Mesenchymal stem cell (in vitro differentiated cells and primary cell): Measurements from ENCODE around the gene PLXDC2.
A peak's percentile ranks its signal among the peaks of the same experiment; 100 is the strongest.

Source experiments
- DNase-seq: peaks from one replicate; pipeline ENCODE4 v3.0.0-alpha.2; 2013
- H2AFZ ChIP-seq: one replicate; pipeline ENCODE4 v1.6.1; 2013; ENCODE audit warnings: low read depth, mild to moderate bottlenecking, control low read depth, inconsistent platforms, low read length, moderate library complexity
- H2AK5ac ChIP-seq: 2 replicates; pipeline ENCODE4 v1.6.1; 2013; ENCODE audit warnings: low read length, moderate library complexity, mild to moderate bottlenecking, inconsistent platforms; ENCODE audit not compliant: severe bottlenecking
- H2BK120ac ChIP-seq: one replicate; pipeline ENCODE4 v1.6.1; 2013; ENCODE audit warnings: low read depth, mild to moderate bottlenecking, inconsistent platforms, low read length, moderate library complexity
- H2BK12ac ChIP-seq, 2 experiments: one replicate each; pipeline ENCODE4 v1.6.1; 2013; ENCODE audit warnings: inconsistent platforms in 2 of 2, low read length in 2 of 2, mild to moderate bottlenecking in 2 of 2, moderate library complexity in 2 of 2, control low read depth in 1 of 2
- H2BK15ac ChIP-seq: one replicate; pipeline ENCODE4 v1.6.1; 2013; ENCODE audit warnings: mild to moderate bottlenecking, low read depth, inconsistent platforms; ENCODE audit not compliant: poor library complexity, severe bottlenecking
- H2BK5ac ChIP-seq: 2 replicates; pipeline ENCODE4 v1.6.1; 2013; ENCODE audit warnings: low read depth, mild to moderate bottlenecking, low read length, control low read depth, inconsistent platforms; ENCODE audit not compliant: poor library complexity, severe bottlenecking
- H3K14ac ChIP-seq, 2 experiments: one replicate each; pipeline ENCODE4 v1.6.1; 2013; ENCODE audit warnings: inconsistent platforms in 2 of 2, low read length in 2 of 2, control low read depth in 1 of 2, mild to moderate bottlenecking in 1 of 2, moderate library complexity in 1 of 2
- H3K18ac ChIP-seq, 2 experiments: one replicate each; pipeline ENCODE4 v1.6.1; 2013; ENCODE audit warnings: inconsistent platforms in 2 of 2, low read length in 2 of 2, control low read depth in 1 of 2, low read depth in 1 of 2, mild to moderate bottlenecking in 1 of 2
- H3K23ac ChIP-seq, 2 experiments: one replicate each; pipeline ENCODE4 v1.6.1; 2013; ENCODE audit warnings: inconsistent platforms in 2 of 2, low read length in 2 of 2, mild to moderate bottlenecking in 2 of 2, moderate library complexity in 2 of 2, control low read depth in 1 of 2
- H3K27ac ChIP-seq: 2 replicates; pipeline ENCODE4 v1.5.1; 2013; ENCODE audit warnings: mild to moderate bottlenecking, moderate library complexity, low read length, control low read depth, inconsistent platforms; ENCODE audit not compliant: poor library complexity, severe bottlenecking
- H3K27me3 ChIP-seq, 2 experiments: 2 replicates each; pipeline versions ENCODE4 v1.6.1 to v1.7.0; 2013; ENCODE audit warnings: low read length in 2 of 2, mild to moderate bottlenecking in 2 of 2, moderate library complexity in 2 of 2, control low read depth in 1 of 2, inconsistent platforms in 1 of 2; ENCODE audit not compliant: control insufficient read depth in 1 of 2, insufficient read depth in 1 of 2
- H3K36me3 ChIP-seq, 2 experiments: 2 replicates each; pipeline versions ENCODE4 v1.6.1 to v1.7.0; 2013; ENCODE audit warnings: low read length in 2 of 2, control low read depth in 1 of 2, inconsistent platforms in 1 of 2, low read depth in 1 of 2, mild to moderate bottlenecking in 1 of 2; ENCODE audit not compliant: insufficient read depth in 2 of 2, control insufficient read depth in 1 of 2
- H3K4ac ChIP-seq, 2 experiments: one replicate each; pipeline ENCODE4 v1.6.1; 2013; ENCODE audit warnings: inconsistent platforms in 2 of 2, low read length in 2 of 2, mild to moderate bottlenecking in 2 of 2, moderate library complexity in 2 of 2, control low read depth in 1 of 2, low read depth in 1 of 2
- H3K4me1 ChIP-seq: 2 replicates; pipeline ENCODE4 v1.6.1; 2013; ENCODE audit warnings: low read depth, low read length, control low read depth; ENCODE audit not compliant: control insufficient read depth, insufficient read depth
- H3K4me2 ChIP-seq: 2 replicates; pipeline ENCODE4 v1.6.1; 2013; ENCODE audit warnings: low read length, mild to moderate bottlenecking, inconsistent platforms; ENCODE audit not compliant: poor library complexity, severe bottlenecking
- H3K4me3 ChIP-seq, 2 experiments: 2 replicates each; pipeline versions ENCODE4 v1.5.1 to v1.7.0; 2013; ENCODE audit warnings: low read length in 2 of 2, mild to moderate bottlenecking in 2 of 2, control low read depth in 1 of 2, low read depth in 1 of 2; ENCODE audit not compliant: insufficient read depth in 1 of 2
- H3K79me1 ChIP-seq: replicated peaks from 2 replicates; pipeline ENCODE4 v1.6.1; 2013; ENCODE audit warnings: mild to moderate bottlenecking, control low read depth, low read length, inconsistent platforms; ENCODE audit not compliant: poor library complexity, severe bottlenecking
- H3K9ac ChIP-seq: 2 replicates; pipeline ENCODE4 v1.7.0; 2013; ENCODE audit warnings: mild to moderate bottlenecking, low read length, moderate library complexity
- H3K9me3 ChIP-seq: 2 replicates; pipeline ENCODE4 v1.7.0; 2013; ENCODE audit warnings: mild to moderate bottlenecking, low read length; ENCODE audit not compliant: control insufficient read depth
- H4K8ac ChIP-seq: one replicate; pipeline ENCODE4 v1.6.1; 2013; ENCODE audit warnings: inconsistent platforms, mild to moderate bottlenecking, low read length, moderate library complexity
- H4K91ac ChIP-seq: one replicate; pipeline ENCODE4 v1.6.1; 2013; ENCODE audit warnings: mild to moderate bottlenecking, low read length, inconsistent platforms
- WGBS: methylation state at CpG from one replicate; pipeline ENCODE4 v1.1.7; 2013; ENCODE audit warnings: mixed read lengths; 5-methylcytosine and 5-hydroxymethylcytosine counted together

PLXDC2 gene

GRCh38 chr10:19935176-19935575 is 118.9 kb downstream of the PLXDC2 start:
- Histone ChIP-seq H3K23ac (no peak overlapping the region), H2AK5ac (no peak overlapping the region), H3K4me2 (no peak overlapping the region)

GRCh38 chr10:19936289-19936688 is 120.1 kb downstream of the PLXDC2 start:
- no peaks in the 10 kb centered on the region for H3K36me3 ChIP-seq
- no peak overlapping the region for H3K4me3 ChIP-seq
- H3K27ac ChIP-seq, result no peak overlapping the region
- no peak for DNase-seq
- no peak overlapping the region for H2AFZ ChIP-seq
- H2BK120ac ChIP-seq, result no peak overlapping the region
- H4K8ac ChIP-seq, result no peak overlapping the region
- H3K27me3 ChIP-seq, result no peaks in the 10 kb centered on the region
- H2BK15ac ChIP-seq, result no peak overlapping the region
- no peaks in the 10 kb centered on the region for H3K9me3 ChIP-seq
- WGBS, result no CpG with 5 or more reads among the region's 2 CpGs
- H3K23ac ChIP-seq, result no peak overlapping the region
- H3K79me1 ChIP-seq, result no peaks in the 10 kb centered on the region
- no peaks in the 10 kb centered on the region for H3K4me1 ChIP-seq
- H2BK12ac ChIP-seq, result no peak overlapping the region
- no peak overlapping the region for H2AK5ac ChIP-seq
- H3K4ac ChIP-seq, result no peak overlapping the region
- H3K4me2 ChIP-seq, result no peak overlapping the region
- no peak overlapping the region for H3K9ac ChIP-seq
- H4K91ac ChIP-seq, result no peak overlapping the region
- H3K14ac ChIP-seq, result no peak overlapping the region
- H2BK5ac ChIP-seq, result no peak overlapping the region
- no peak overlapping the region for H3K18ac ChIP-seq

More at GRCh38 chr10:19935176-19935575, 118.9 kb downstream of the PLXDC2 start:
- no peaks in the 10 kb centered on the region for H3K27me3 ChIP-seq
- peaks cover 6% of the 10 kb centered on the region for H3K4me1 ChIP-seq
- peak overlapping the region; percentile 4 for H4K8ac ChIP-seq
- no peak for DNase-seq
- H3K36me3 ChIP-seq, result no peaks in the 10 kb centered on the region
- no peak overlapping the region for H2AFZ ChIP-seq
- no peaks in the 10 kb centered on the region for H3K9me3 ChIP-seq
- H3K18ac ChIP-seq, result no peak overlapping the region
- 87% methylated on average over 3 of the region's 3 CpGs for WGBS
- H3K4me3 ChIP-seq, result no peak overlapping the region
- no peak overlapping the region for H4K91ac ChIP-seq
- no peak overlapping the region for H3K9ac ChIP-seq
- no peak overlapping the region for H2BK15ac ChIP-seq
- H2BK5ac ChIP-seq, result no peak overlapping the region
- no peak overlapping the region for H2BK12ac ChIP-seq
- H3K14ac ChIP-seq, result no peak overlapping the region
- no peaks in the 10 kb centered on the region for H3K79me1 ChIP-seq
- H3K4ac ChIP-seq, result no peak overlapping the region
- H2BK120ac ChIP-seq, result no peak overlapping the region
- H3K27ac ChIP-seq, result no peak overlapping the region

GRCh38 chr10:19937989-19938388 is 121.8 kb downstream of the PLXDC2 start:
- H3K79me1 ChIP-seq, result no peaks in the 10 kb centered on the region
- no peak overlapping the region for H2AFZ ChIP-seq
- H3K27me3 ChIP-seq, result no peaks in the 10 kb centered on the region
- H3K4me2 ChIP-seq, result no peak overlapping the region
- no peak overlapping the region for H3K18ac ChIP-seq
- H3K27ac ChIP-seq, result no peak overlapping the region
- no peak overlapping the region for H2AK5ac ChIP-seq
- H3K4ac ChIP-seq, result no peak overlapping the region
- no peak overlapping the region for H2BK15ac ChIP-seq
- H3K23ac ChIP-seq, result no peak overlapping the region
- WGBS, result no CpG with 5 or more reads among the region's 1 CpG
- H3K9me3 ChIP-seq, result no peaks in the 10 kb centered on the region
- H3K4me1 ChIP-seq, result no peaks in the 10 kb centered on the region
- no peak overlapping the region for H3K9ac ChIP-seq
- no peak overlapping the region for H4K91ac ChIP-seq
- H2BK12ac ChIP-seq, result no peak overlapping the region
- no peak overlapping the region for H2BK5ac ChIP-seq
- no peak overlapping the region for H3K4me3 ChIP-seq
- H4K8ac ChIP-seq, result no peak overlapping the region
- no peaks in the 10 kb centered on the region for H3K36me3 ChIP-seq
- no peak overlapping the region for H2BK120ac ChIP-seq
- no peak overlapping the region for H3K14ac ChIP-seq
- DNase-seq, result no peak

- H3K23ac ChIP-seq, result no peak overlapping the region
- H3K79me1 ChIP-seq, result no peaks in the 10 kb centered on the region
- WGBS, result 67% methylated on average over 4 of the region's 6 CpGs
- H3K9ac ChIP-seq, result no peak overlapping the region
- DNase-seq, result no peak
- no peaks in the 10 kb centered on the region for H3K36me3 ChIP-seq
- no peak overlapping the region for H4K91ac ChIP-seq
- H2AFZ ChIP-seq, result no peak overlapping the region
- H3K4me1 ChIP-seq, result no peaks in the 10 kb centered on the region
- no peak overlapping the region for H4K8ac ChIP-seq
- H3K4ac ChIP-seq, result no peak overlapping the region
- H3K9me3 ChIP-seq, result no peaks in the 10 kb centered on the region
- no peak overlapping the region for H2BK15ac ChIP-seq
- H3K4me2 ChIP-seq, result no peak overlapping the region
- H3K4me3 ChIP-seq, result no peak overlapping the region
- no peak overlapping the region for H2BK12ac ChIP-seq
- H3K18ac ChIP-seq, result peak overlapping the region in 1 of 2 experiments; percentile 72
- no peaks in the 10 kb centered on the region for H3K27me3 ChIP-seq
- H2BK5ac ChIP-seq, result no peak overlapping the region
- no peak overlapping the region for H3K27ac ChIP-seq
- H2AK5ac ChIP-seq, result no peak overlapping the region
- peak overlapping the region in 1 of 2 experiments; percentile 15 for H3K14ac ChIP-seq
- H2BK120ac ChIP-seq, result no peak overlapping the region
Measured at GRCh38 chr10:19941206-19941880, 125.1 kb downstream of the PLXDC2 start.
